GM11168 (cell line): Measurements from ENCODE around the gene FOSL2.
"Not testable (repeated sequence)": the region's sequence is repeated elsewhere in the genome, so short reads cannot be mapped to it uniquely, and the experiment has no call there.

Experiments used
- in situ Hi-C: fragments of 300-500 bp; cut with MboI; formaldehyde crosslinking; loops from one replicate; pipeline ENCODE4 v1.12.0; 2022; ENCODE audit warnings: low sequenced_read_pairs; ENCODE audit not compliant: unreplicated experiment

FOSL2 gene

GRCh38 chr2:28370354-28370753 lies 22.3 kb upstream of the FOSL2 start:
- in situ Hi-C loops: no loop called here

- in situ Hi-C loops: not testable (repeated sequence)
Measured at GRCh38 chr2:28371728-28372127, 20.9 kb upstream of the FOSL2 start.

GRCh38 chr2:28373854-28374253 lies 18.8 kb upstream of the FOSL2 start:
- in situ Hi-C loops: no loop called here

GRCh38 chr2:28374331-28374730 lies 18.3 kb upstream of the FOSL2 start:
- in situ Hi-C loops: no loop called here

- in situ Hi-C loops: no loop called here
Measured at GRCh38 chr2:28375236-28375635, 17.4 kb upstream of the FOSL2 start.

- in situ Hi-C loops: no loop called here
Measured at GRCh38 chr2:28375742-28376631, 16.7 kb upstream of the FOSL2 start.

- in situ Hi-C loops: no loop called here
Measured at GRCh38 chr2:28377195-28377816, 15.4 kb upstream of the FOSL2 start.

GRCh38 chr2:28377984-28378678 lies 14.5 kb upstream of the FOSL2 start:
- in situ Hi-C loops: no loop called here

- in situ Hi-C loops: no loop called here
Measured at GRCh38 chr2:28378679-28379584, 13.7 kb upstream of the FOSL2 start.

GRCh38 chr2:28380219-28380618 lies 12.4 kb upstream of the FOSL2 start:
- in situ Hi-C loops: no loop called here

- in situ Hi-C loops: no loop called here
Measured at GRCh38 chr2:28381225-28382180, 11.2 kb upstream of the FOSL2 start.

- in situ Hi-C loops: no loop called here
Measured at GRCh38 chr2:28382755-28383154, 9.9 kb upstream of the FOSL2 start.

- in situ Hi-C loops: no loop called here
Measured at GRCh38 chr2:28387082-28387960, 5.3 kb upstream of the FOSL2 start.

GRCh38 chr2:28389399-28390240 lies 3.0 kb upstream of the FOSL2 start:
- in situ Hi-C loops: no loop called here

GRCh38 chr2:28390241-28390745 lies 2.4 kb upstream of the FOSL2 start:
- in situ Hi-C loops: no loop called here

GRCh38 chr2:28390746-28391563 lies 1.7 kb upstream of the FOSL2 start:
- in situ Hi-C loops: no loop called here
